Natural killer cell (primary cell): ENCODE data around the gene CDK14. TPM values are rescaled to one million over a fixed set of nuclear protein-coding genes. Genes with fewer than 3 reads are reported as not detected.

Experiments used
- ATAC-seq, 3 donors: fragments of 150-1000 bp in 2 of 3; fragments of 200-7000 bp in 1 of 3; cut with Tn5 transposase; 1 replicate in 1 of 3; 2 replicates in 2 of 3; pipeline ENCODE4 v1.10.0; 2021; ENCODE audit warnings: mild to moderate bottlenecking in 2 of 3, moderate library complexity in 2 of 3
- DNase-seq, 2 donors: peaks; one replicate each; pipeline versions ENCODE4 v3.0.0 to v3.0.0-alpha.2; 2013 to 2021; ENCODE audit warnings: mixed read lengths in 1 of 2
- H3K27ac ChIP-seq: one replicate; pipeline ENCODE4 v1.5.1; 2013; ENCODE audit warnings: mild to moderate bottlenecking, low read length
- H3K27me3 ChIP-seq: one replicate; pipeline ENCODE4 v1.6.1; 2013; ENCODE audit warnings: low read length; ENCODE audit not compliant: control insufficient read depth, insufficient read depth
- H3K36me3 ChIP-seq: one replicate; pipeline ENCODE4 v1.6.1; 2013; ENCODE audit warnings: low read length; ENCODE audit not compliant: control insufficient read depth, insufficient read depth
- H3K4me1 ChIP-seq: one replicate; pipeline ENCODE4 v1.6.1; 2013; ENCODE audit warnings: low read length; ENCODE audit not compliant: control insufficient read depth, insufficient read depth
- H3K4me3 ChIP-seq: one replicate; pipeline ENCODE4 v1.5.1; 2013; ENCODE audit warnings: low read length
- H3K9me3 ChIP-seq: one replicate; pipeline ENCODE4 v1.6.1; 2013; ENCODE audit warnings: low read length; ENCODE audit not compliant: control insufficient read depth, insufficient read depth
- H3K27ac Mint-ChIP-seq, 2 donors: one replicate each; pipeline ENCODE4 v1.8.0; 2022; ENCODE audit warnings: mild to moderate bottlenecking in 2 of 2, mixed read lengths in 2 of 2, moderate library complexity in 1 of 2
- H3K27me3 Mint-ChIP-seq, 2 donors: one replicate each; pipeline ENCODE4 v1.8.0; 2022; ENCODE audit warnings: low read depth in 2 of 2, mixed read lengths in 2 of 2
- H3K36me3 Mint-ChIP-seq: one replicate; pipeline ENCODE4 v1.8.0; 2022; ENCODE audit warnings: mixed read lengths
- H3K4me1 Mint-ChIP-seq, 2 donors: one replicate each; pipeline ENCODE4 v1.8.0; 2022; ENCODE audit warnings: mixed read lengths in 2 of 2
- H3K4me3 Mint-ChIP-seq: one replicate; pipeline ENCODE4 v1.8.0; 2022; ENCODE audit warnings: mild to moderate bottlenecking, moderate library complexity, mixed read lengths
- H3K9me3 Mint-ChIP-seq, 2 donors: one replicate each; pipeline ENCODE4 v1.8.0; 2022; ENCODE audit warnings: mixed read lengths in 2 of 2
- WGBS: methylation state at CpG from one replicate; pipeline ENCODE4 v1.1.7; 2013; ENCODE audit warnings: missing lambda C conversion rate; ENCODE audit not compliant: insufficient coverage; 5-methylcytosine and 5-hydroxymethylcytosine counted together
- intact Hi-C: fragments of 100-400 bp; cut with micrococcal nuclease; formaldehyde crosslinking; loops from one replicate; pipeline ENCODE4 v1.14.2; 2022
- total RNA-seq, 4 donors: library from RNA; stranded (reverse); fragments of 120-200 nt in 1 of 4; gene quantifications; one replicate each; pipeline versions ENCODE4 v1.2.3 to v1.2.4, GENCODE V29; 2013 to 2022
- TF ChIP-seq, protein P1 (sequence below): fragments of 200-600 bp; IDR thresholded peaks from one replicate; pipeline ENCODE4 v1.8.0; 2022; ENCODE audit warnings: antibody characterized with exemption

The CDK14 gene
- total RNA-seq, 3 donors from 2014 or later (not counting 1 experiment from before 2014, with no cell fraction given): 1.2 to 12.5 (median 1.9) TPM

DNA sequence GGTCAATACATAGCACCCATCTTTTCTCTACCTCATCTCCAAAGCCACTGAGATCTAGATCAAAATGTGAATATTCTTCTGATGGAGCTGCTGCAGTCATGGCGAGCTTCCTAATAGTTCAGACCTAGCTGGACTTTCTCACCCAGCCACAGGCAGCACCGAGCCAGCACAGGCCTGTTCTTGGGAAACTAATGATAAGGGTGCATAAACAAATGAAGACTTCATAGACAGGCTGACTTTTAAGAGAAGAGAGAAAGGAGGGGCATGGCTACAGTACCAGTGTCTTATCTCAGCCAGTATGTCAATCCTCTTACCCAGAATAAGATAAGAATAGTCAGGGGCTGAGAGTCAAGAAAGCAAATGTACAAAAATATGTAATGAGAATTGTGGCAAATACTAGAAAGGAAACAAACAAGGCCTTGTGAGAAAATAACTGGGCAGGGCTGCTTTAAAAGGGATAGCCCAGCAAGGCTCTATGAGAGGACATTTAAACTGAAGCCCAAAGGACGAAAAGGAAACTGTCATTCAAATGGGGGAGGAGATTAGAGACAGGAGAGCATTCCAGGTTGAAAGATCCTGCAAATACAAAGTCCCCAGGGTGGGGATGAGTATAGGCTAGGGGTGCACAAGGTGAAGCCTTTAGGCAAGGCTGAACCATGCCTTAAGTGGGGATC lies 21.8 kb upstream of the CDK14 start:
- peaks cover 0 to 2% of the 10 kb centered on the region in 2 donors for H3K9me3 Mint-ChIP-seq
- H3K27ac Mint-ChIP-seq: no peak overlapping the region
- no peaks in the 10 kb centered on the region for H3K36me3 Mint-ChIP-seq
- WGBS: 71% methylated on average over 3 of the region's 3 CpGs
- H3K4me3 ChIP-seq: no peak overlapping the region
- H3K4me1 Mint-ChIP-seq: no peaks in the 10 kb centered on the region
- DNase-seq (no peak), ATAC-seq (no peak)
- no peaks in the 10 kb centered on the region for H3K36me3 ChIP-seq
- H3K9me3 ChIP-seq: no peaks in the 10 kb centered on the region
- no peak overlapping the region for H3K4me3 Mint-ChIP-seq
- no peaks in the 10 kb centered on the region for H3K27me3 ChIP-seq
- no peaks in the 10 kb centered on the region for H3K27me3 Mint-ChIP-seq
- no peak overlapping the region for H3K27ac ChIP-seq
- TF ChIP-seq, protein P1, sequence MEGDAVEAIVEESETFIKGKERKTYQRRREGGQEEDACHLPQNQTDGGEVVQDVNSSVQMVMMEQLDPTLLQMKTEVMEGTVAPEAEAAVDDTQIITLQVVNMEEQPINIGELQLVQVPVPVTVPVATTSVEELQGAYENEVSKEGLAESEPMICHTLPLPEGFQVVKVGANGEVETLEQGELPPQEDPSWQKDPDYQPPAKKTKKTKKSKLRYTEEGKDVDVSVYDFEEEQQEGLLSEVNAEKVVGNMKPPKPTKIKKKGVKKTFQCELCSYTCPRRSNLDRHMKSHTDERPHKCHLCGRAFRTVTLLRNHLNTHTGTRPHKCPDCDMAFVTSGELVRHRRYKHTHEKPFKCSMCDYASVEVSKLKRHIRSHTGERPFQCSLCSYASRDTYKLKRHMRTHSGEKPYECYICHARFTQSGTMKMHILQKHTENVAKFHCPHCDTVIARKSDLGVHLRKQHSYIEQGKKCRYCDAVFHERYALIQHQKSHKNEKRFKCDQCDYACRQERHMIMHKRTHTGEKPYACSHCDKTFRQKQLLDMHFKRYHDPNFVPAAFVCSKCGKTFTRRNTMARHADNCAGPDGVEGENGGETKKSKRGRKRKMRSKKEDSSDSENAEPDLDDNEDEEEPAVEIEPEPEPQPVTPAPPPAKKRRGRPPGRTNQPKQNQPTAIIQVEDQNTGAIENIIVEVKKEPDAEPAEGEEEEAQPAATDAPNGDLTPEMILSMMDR: no peak
- intact Hi-C loops: no loop called here
- H3K4me1 ChIP-seq: no peaks in the 10 kb centered on the region

GRCh38 chr7:90574820-90575187 lies 21.3 kb upstream of the CDK14 start:
- 100% methylated on average over 1 of the region's 1 CpG for WGBS
- Mint-ChIP-seq H3K4me3 (no peak overlapping the region), H3K27me3 (no peaks in the 10 kb centered on the region), H3K9me3 (peaks cover 0 to 2% of the 10 kb centered on the region in 2 donors), H3K4me1 (no peaks in the 10 kb centered on the region), H3K27ac (no peak overlapping the region), H3K36me3 (no peaks in the 10 kb centered on the region)
- Histone ChIP-seq H3K9me3 (no peaks in the 10 kb centered on the region), H3K4me1 (no peaks in the 10 kb centered on the region), H3K4me3 (no peak overlapping the region), H3K36me3 (no peaks in the 10 kb centered on the region), H3K27ac (no peak overlapping the region), H3K27me3 (no peaks in the 10 kb centered on the region)
- TF ChIP-seq, protein P1: no peak
- DNase-seq (no peak), ATAC-seq (no peak)
- intact Hi-C loops: no loop called here

DNA sequence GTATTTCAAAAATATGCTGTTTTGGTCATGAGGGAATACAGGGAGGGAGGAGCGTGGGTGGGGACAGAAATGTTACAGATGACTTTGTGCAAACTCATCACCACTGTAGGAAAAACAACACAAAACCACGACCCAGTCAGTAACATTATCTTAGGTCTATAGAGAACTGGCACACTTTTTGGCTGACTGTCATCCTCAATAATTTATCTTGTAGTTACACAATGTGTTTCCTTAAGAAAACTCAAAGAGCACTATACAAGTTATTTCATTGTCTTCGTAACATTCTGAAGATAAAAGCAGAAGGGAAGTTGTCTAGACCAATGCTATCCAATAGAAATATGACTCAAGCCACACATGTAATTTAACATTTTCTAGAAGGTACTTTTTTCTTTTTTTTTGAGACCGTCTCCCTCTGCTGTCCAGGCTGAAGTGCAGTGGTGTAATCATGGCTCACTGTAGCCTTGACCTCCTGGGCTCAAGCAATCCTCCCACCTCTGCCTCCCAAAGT lies 16.9 kb upstream of the CDK14 start:
- TF ChIP-seq, protein P1: no peak
- Mint-ChIP-seq H3K27me3 (no peaks in the 10 kb centered on the region), H3K36me3 (no peaks in the 10 kb centered on the region), H3K27ac (no peak overlapping the region), H3K4me3 (no peak overlapping the region), H3K4me1 (no peaks in the 10 kb centered on the region), H3K9me3 (peaks cover 0 to 4% of the 10 kb centered on the region in 2 donors)
- no peaks in the 10 kb centered on the region for H3K9me3 ChIP-seq
- no peak for DNase-seq
- WGBS: 41% methylated on average over 3 of the region's 4 CpGs
- ATAC-seq: peak in 1 of 3 donors; percentile 46
- H3K4me3 ChIP-seq: no peak overlapping the region
- no peaks in the 10 kb centered on the region for H3K36me3 ChIP-seq
- H3K4me1 ChIP-seq: no peaks in the 10 kb centered on the region
- H3K27me3 ChIP-seq: no peaks in the 10 kb centered on the region
- H3K27ac ChIP-seq: no peak overlapping the region
- intact Hi-C loops: no loop called here

- no peak overlapping the region for H3K27ac Mint-ChIP-seq
- Histone ChIP-seq H3K36me3 (no peaks in the 10 kb centered on the region), H3K4me3 (no peak overlapping the region), H3K27ac (no peak overlapping the region), H3K4me1 (no peaks in the 10 kb centered on the region), H3K9me3 (no peaks in the 10 kb centered on the region), H3K27me3 (no peaks in the 10 kb centered on the region)
- 67% methylated on average over 3 of the region's 3 CpGs for WGBS
- no peak overlapping the region for H3K4me3 Mint-ChIP-seq
- TF ChIP-seq, protein P1: no peak
- ATAC-seq (no peak), DNase-seq (no peak)
- peaks cover 3 to 9% of the 10 kb centered on the region in 2 donors for H3K9me3 Mint-ChIP-seq
- no peaks in the 10 kb centered on the region for H3K4me1 Mint-ChIP-seq
- intact Hi-C loops: no loop called here
- H3K36me3 Mint-ChIP-seq: no peaks in the 10 kb centered on the region
- H3K27me3 Mint-ChIP-seq: no peaks in the 10 kb centered on the region
Measured at GRCh38 chr7:90580051-90580450, 16.1 kb upstream of the CDK14 start.
